Measurements from ENCODE around the gene TEK.

DNA sequence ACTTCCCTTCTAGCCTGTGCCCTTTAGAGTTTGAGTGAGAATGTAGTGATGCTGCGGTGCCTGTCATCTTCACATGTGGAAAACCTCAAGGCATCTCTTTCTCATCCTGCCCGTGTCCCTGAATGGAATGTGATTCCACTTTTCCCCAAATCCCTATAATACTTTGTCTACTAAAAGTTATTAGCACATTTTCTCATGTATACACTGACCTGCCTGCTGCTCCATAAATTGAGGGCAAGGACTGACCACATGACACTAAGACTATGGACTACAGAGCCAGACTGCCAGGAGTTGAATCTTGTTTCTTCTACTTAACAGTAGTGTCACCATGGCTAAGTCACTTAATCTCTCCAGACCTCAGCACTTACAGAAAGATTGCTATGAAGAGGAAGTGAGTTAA is 93.0 kb downstream of the TEK start:
- TF ChIP-seq, protein P1, sequence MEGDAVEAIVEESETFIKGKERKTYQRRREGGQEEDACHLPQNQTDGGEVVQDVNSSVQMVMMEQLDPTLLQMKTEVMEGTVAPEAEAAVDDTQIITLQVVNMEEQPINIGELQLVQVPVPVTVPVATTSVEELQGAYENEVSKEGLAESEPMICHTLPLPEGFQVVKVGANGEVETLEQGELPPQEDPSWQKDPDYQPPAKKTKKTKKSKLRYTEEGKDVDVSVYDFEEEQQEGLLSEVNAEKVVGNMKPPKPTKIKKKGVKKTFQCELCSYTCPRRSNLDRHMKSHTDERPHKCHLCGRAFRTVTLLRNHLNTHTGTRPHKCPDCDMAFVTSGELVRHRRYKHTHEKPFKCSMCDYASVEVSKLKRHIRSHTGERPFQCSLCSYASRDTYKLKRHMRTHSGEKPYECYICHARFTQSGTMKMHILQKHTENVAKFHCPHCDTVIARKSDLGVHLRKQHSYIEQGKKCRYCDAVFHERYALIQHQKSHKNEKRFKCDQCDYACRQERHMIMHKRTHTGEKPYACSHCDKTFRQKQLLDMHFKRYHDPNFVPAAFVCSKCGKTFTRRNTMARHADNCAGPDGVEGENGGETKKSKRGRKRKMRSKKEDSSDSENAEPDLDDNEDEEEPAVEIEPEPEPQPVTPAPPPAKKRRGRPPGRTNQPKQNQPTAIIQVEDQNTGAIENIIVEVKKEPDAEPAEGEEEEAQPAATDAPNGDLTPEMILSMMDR (IDR thresholded peaks at IDR 0.05; ENCODE audit: low read depth, low read length, poor library complexity, severe bottlenecking): no peak
- TF ChIP-seq EZH2phosphoT487 (IDR thresholded peaks at IDR 0.05; ENCODE audit: borderline replicate concordance, low read length): no peak

All from DOHH2 (cell line).